GM19467 (cell line): ENCODE results near the gene DNAJC3.
"Not testable (repeated sequence)": the region's sequence is repeated elsewhere in the genome, so short reads cannot be mapped to it uniquely, and the experiment has no call there.

Source experiments
- ATAC-seq: cut with Tn5 transposase; IDR thresholded peaks from one replicate; pipeline ENCODE4 v1.9.1; 2021; ENCODE audit warnings: mild to moderate bottlenecking, moderate library complexity; ENCODE audit not compliant: unreplicated experiment

The DNAJC3 gene

GRCh38 chr13:95712846-95713245 is 35.9 kb downstream of the DNAJC3 start:
- not testable (repeated sequence) for ATAC-seq

GRCh38 chr13:95713651-95714050 is 36.7 kb downstream of the DNAJC3 start:
- no peak for ATAC-seq

GRCh38 chr13:95714142-95714832 is 37.3 kb downstream of the DNAJC3 start:
- no peak for ATAC-seq

- ATAC-seq = no peak
These were observed 39.3 kb downstream of the DNAJC3 start for GRCh38 chr13:95716231-95716630.

- no peak for ATAC-seq
These were observed 45.3 kb downstream of the DNAJC3 start for GRCh38 chr13:95722241-95722640.

- ATAC-seq = no peak
These were observed 46.5 kb downstream of the DNAJC3 start for GRCh38 chr13:95723438-95723837.

- no peak for ATAC-seq
These were observed 47.3 kb downstream of the DNAJC3 start for GRCh38 chr13:95724252-95724651.

GRCh38 chr13:95726876-95727275 is 49.9 kb downstream of the DNAJC3 start:
- no peak for ATAC-seq

- no peak for ATAC-seq
These were observed 52.0 kb downstream of the DNAJC3 start for GRCh38 chr13:95728957-95729356.

GRCh38 chr13:95734124-95734523 is 57.2 kb downstream of the DNAJC3 start:
- ATAC-seq = no peak

- ATAC-seq = not testable (repeated sequence)
These were observed 63.4 kb downstream of the DNAJC3 start for GRCh38 chr13:95740071-95740978.

- ATAC-seq = no peak
These were observed 64.0 kb downstream of the DNAJC3 start for GRCh38 chr13:95740979-95741320.

GRCh38 chr13:95741584-95742563 is 64.9 kb downstream of the DNAJC3 start:
- no peak for ATAC-seq

- no peak for ATAC-seq
These were observed 66.3 kb downstream of the DNAJC3 start for GRCh38 chr13:95743192-95743591.

- ATAC-seq = no peak
These were observed 68.3 kb downstream of the DNAJC3 start for GRCh38 chr13:95745289-95745688.

GRCh38 chr13:95745752-95746151 is 68.8 kb downstream of the DNAJC3 start:
- ATAC-seq = no peak

GRCh38 chr13:95749545-95749944 is 72.6 kb downstream of the DNAJC3 start:
- ATAC-seq = no peak

- no peak for ATAC-seq
These were observed 75.7 kb downstream of the DNAJC3 start for GRCh38 chr13:95752677-95753076.

- no peak for ATAC-seq
These were observed 77.1 kb downstream of the DNAJC3 start for GRCh38 chr13:95754069-95754468.

- no peak for ATAC-seq
These were observed 79.1 kb downstream of the DNAJC3 start for GRCh38 chr13:95756072-95756471.

- not testable (repeated sequence) for ATAC-seq
These were observed 85.7 kb downstream of the DNAJC3 start for GRCh38 chr13:95762626-95763025.
